ENCODE data around the gene CEP164. TPM values are rescaled to one million over a fixed set of nuclear protein-coding genes. Genes with fewer than 3 reads are reported as not detected.

Gene CEP164
- total and polyA plus RNA-seq, 2 of the 8 experiments (the other 6 are each of a cell fraction or from before 2014, with no cell fraction given) = 8.4 to 20.8 TPM

- CTCF ChIA-PET (ENCODE audit: partially characterized antibody) = interaction anchor here (1.1 to 1.6 kb wide), 4 partner anchors 15 to 126 kb away, joined by 3 to 6 read pairs (median 3); partner anchors contain the start of gene BACE1
- TF ChIP-seq HDAC2 (IDR thresholded peaks at IDR 0.05; ENCODE audit: borderline replicate concordance in 1 of 2, low read depth in 2 of 2, low read length in 2 of 2) (no peak), RAD21 (IDR thresholded peaks at IDR 0.05 in 1 of 2, conservative IDR thresholded peaks at IDR 0.05 in 1 of 2; ENCODE audit: low read depth in 2 of 2, low read length in 2 of 2) (no peak), EGR1 (IDR thresholded peaks at IDR 0.05; ENCODE audit: borderline replicate concordance, low read depth, low read length) (no peak), POLR2A (IDR thresholded peaks at IDR 0.05; ENCODE audit: control extremely low read depth in 1 of 2, low read depth in 2 of 2, low read length in 2 of 2) (no peak), TAF1 (IDR thresholded peaks at IDR 0.05; ENCODE audit: low read depth, low read length) (no peak)
- H3K56ac ChIP-seq (replicated peaks; ENCODE audit: insufficient read length, low read depth, low read length) = no peak overlapping the region
- no peak overlapping the region for H2AFZ ChIP-seq (ENCODE audit: low read length)
- no peak overlapping the region for H2BK5ac ChIP-seq (ENCODE audit: low read depth, low read length)
- H3K14ac ChIP-seq (ENCODE audit: insufficient read length) = no peak overlapping the region
- H2BK120ac ChIP-seq (replicated peaks; ENCODE audit: low read depth, low read length) = no peak overlapping the region
- H3K4ac ChIP-seq (replicated peaks; ENCODE audit: insufficient read length, low read depth, low read length) = no peak overlapping the region
- no peaks in the 10 kb centered on the region for H3K36me3 ChIP-seq (ENCODE audit: control insufficient read depth in 2 of 4, insufficient read depth in 4 of 4, low read length in 3 of 4)
- peak in 1 of 2 experiments; percentile 63 for DNase-seq (ENCODE audit: low read depth in 1 of 2, low spot score in 2 of 2)
- H2AK5ac ChIP-seq (ENCODE audit: low read depth, low read length) = no peak overlapping the region
- H2BK12ac ChIP-seq (ENCODE audit: low read depth, low read length) = peak overlapping the region; percentile 68; the same call in 1 of the 2 replicates
- H2BK20ac ChIP-seq (ENCODE audit: low read length) = no peak overlapping the region
- H3K23me2 ChIP-seq (ENCODE audit: low read depth, low read length) = no peaks in the 10 kb centered on the region
- H3K9ac ChIP-seq (replicated peaks in 1 of 4; ENCODE audit: extremely low read depth in 1 of 4, low read depth in 3 of 4, low read length in 3 of 4) = no peak overlapping the region
- no peaks in the 10 kb centered on the region for H3K27me3 ChIP-seq (replicated peaks in 1 of 4; ENCODE audit: control insufficient read depth in 3 of 4, extremely low read depth in 1 of 4, insufficient read depth in 3 of 4, low read length in 3 of 4)
- no peak overlapping the region for H3K4me3 ChIP-seq (ENCODE audit: extremely low read depth in 1 of 4, insufficient read depth in 2 of 4, low read depth in 3 of 4, low read length in 4 of 4)
- H4K8ac ChIP-seq (ENCODE audit: extremely low read depth, insufficient read depth, low read length) = no peak overlapping the region
- H3K79me2 ChIP-seq (ENCODE audit: control insufficient read depth in 1 of 2, insufficient read depth in 2 of 2, low read length in 2 of 2) = no peaks in the 10 kb centered on the region
- H2BK15ac ChIP-seq (ENCODE audit: low read length) = 0 out of 2 replicates have a peak overlapping the region, but pooled peaks have one; percentile 46
- H4K20me1 ChIP-seq (replicated peaks in 1 of 2; ENCODE audit: control insufficient read depth in 1 of 2, insufficient read depth in 2 of 2, low read length in 2 of 2) = no peaks in the 10 kb centered on the region
- H4K91ac ChIP-seq (replicated peaks; ENCODE audit: insufficient read length, low read length) = no peak overlapping the region
- H3K4me2 ChIP-seq (ENCODE audit: insufficient read depth in 1 of 2, low read depth in 2 of 2, low read length in 2 of 2) = 0 out of 4 replicates have a peak overlapping the region, but pooled peaks of 1 of the 2 experiments have one; percentile 15
- peak overlapping the region; percentile 51; the same call in 1 of the 2 replicates for H3K18ac ChIP-seq (ENCODE audit: extremely low read depth, low read length)
- H3K4me1 ChIP-seq (replicated peaks in 1 of 4; ENCODE audit: control insufficient read depth in 3 of 4, insufficient read depth in 4 of 4, low read length in 3 of 4) = peaks cover 7 to 23% (median 15%) of the 10 kb centered on the region in 4 experiments
- H4K5ac ChIP-seq (ENCODE audit: insufficient read length, low read depth, low read length) = no peak overlapping the region
- H3K9me3 ChIP-seq (ENCODE audit: insufficient read depth in 2 of 2, low read depth in 1 of 2, low read length in 1 of 2) = no peaks in the 10 kb centered on the region
- H3K79me1 ChIP-seq (ENCODE audit: low read depth, low read length) = no peaks in the 10 kb centered on the region
- FAIRE-seq = no peak
- H3K27ac ChIP-seq (ENCODE audit: low read depth, low read length) = 0 out of 2 replicates have a peak overlapping the region, but pooled peaks have one; percentile 22
- WGBS, 2 experiments (ENCODE audit: extremely low coverage in 1 of 2, insufficient coverage in 1 of 2, insufficient read length in 1 of 2, insufficient replicate concordance in 2 of 2, low coverage in 1 of 2, low lambda C conversion rate in 2 of 2, missing lambda C conversion rate in 1 of 2) = 73% methylated on average over 17 of the region's 17 CpGs; no CpG with 5 or more reads in 1 of the 2 experiments
- POLR2A ChIA-PET (ENCODE audit: partially characterized antibody) = interaction anchor here (1.0 to 1.6 kb wide), 3 partner anchors 10 to 23 kb away, joined by 3 to 6 read pairs (median 4); partner anchors contain the start of gene BACE1
- no peak overlapping the region for H3K23ac ChIP-seq (ENCODE audit: insufficient read length)
These were observed 27.4 kb upstream of the CEP164 start for GRCh38 chr11:117300283-117300663.
